Measurements from ENCODE around the gene AKT3.

AKT3 gene

GRCh38 chr1:243554686-243555085 is 295.4 kb downstream of the AKT3 start:
- Mint-ChIP-seq H3K4me3 (no peak overlapping the region), H3K27me3 (ENCODE audit: low read depth) (no peaks in the 10 kb centered on the region), H3K36me3 (ENCODE audit: low read depth) (peaks cover 4% of the 10 kb centered on the region), H3K9me3 (no peaks in the 10 kb centered on the region), H3K4me1 (no peaks in the 10 kb centered on the region), H3K27ac (no peak overlapping the region)
- no peak for TF ChIP-seq CTCF (IDR thresholded peaks at IDR 0.05; ENCODE audit: unreplicated experiment in 3 of 3)

GRCh38 chr1:243553090-243553489 is 297.0 kb downstream of the AKT3 start:
- Mint-ChIP-seq H3K27ac (no peak overlapping the region), H3K4me1 (no peaks in the 10 kb centered on the region), H3K36me3 (ENCODE audit: low read depth) (peaks cover 4% of the 10 kb centered on the region), H3K4me3 (no peak overlapping the region), H3K27me3 (ENCODE audit: low read depth) (no peaks in the 10 kb centered on the region), H3K9me3 (no peaks in the 10 kb centered on the region)
- TF ChIP-seq CTCF (IDR thresholded peaks at IDR 0.05; ENCODE audit: unreplicated experiment in 3 of 3): no peak

- Mint-ChIP-seq H3K27me3 (ENCODE audit: low read depth) (no peaks in the 10 kb centered on the region), H3K4me3 (no peak overlapping the region), H3K36me3 (ENCODE audit: low read depth) (peaks cover 12% of the 10 kb centered on the region), H3K9me3 (no peaks in the 10 kb centered on the region), H3K27ac (no peak overlapping the region), H3K4me1 (no peaks in the 10 kb centered on the region)
- no peak for TF ChIP-seq CTCF (IDR thresholded peaks at IDR 0.05; ENCODE audit: unreplicated experiment in 3 of 3)
These were observed 299.8 kb downstream of the AKT3 start for GRCh38 chr1:243550276-243550675.

- H3K4me3 Mint-ChIP-seq: no peak overlapping the region
- no peak overlapping the region for H3K27ac Mint-ChIP-seq
- H3K27me3 Mint-ChIP-seq (ENCODE audit: low read depth): no peaks in the 10 kb centered on the region
- TF ChIP-seq CTCF (IDR thresholded peaks at IDR 0.05; ENCODE audit: unreplicated experiment in 3 of 3): no peak
- no peaks in the 10 kb centered on the region for H3K4me1 Mint-ChIP-seq
- H3K9me3 Mint-ChIP-seq: no peaks in the 10 kb centered on the region
- H3K36me3 Mint-ChIP-seq (ENCODE audit: low read depth): peaks cover 12% of the 10 kb centered on the region
These were observed 300.3 kb downstream of the AKT3 start for GRCh38 chr1:243549791-243550190.

GRCh38 chr1:243549108-243549507 is 300.9 kb downstream of the AKT3 start:
- Mint-ChIP-seq H3K4me3 (no peak overlapping the region), H3K9me3 (no peaks in the 10 kb centered on the region), H3K27ac (no peak overlapping the region), H3K36me3 (ENCODE audit: low read depth) (peaks cover 13% of the 10 kb centered on the region), H3K27me3 (ENCODE audit: low read depth) (no peaks in the 10 kb centered on the region), H3K4me1 (no peaks in the 10 kb centered on the region)
- TF ChIP-seq CTCF (IDR thresholded peaks at IDR 0.05; ENCODE audit: unreplicated experiment in 3 of 3): no peak

GRCh38 chr1:243548516-243548915 is 301.5 kb downstream of the AKT3 start:
- Mint-ChIP-seq H3K4me3 (no peak overlapping the region), H3K36me3 (ENCODE audit: low read depth) (peaks cover 19% of the 10 kb centered on the region), H3K27me3 (ENCODE audit: low read depth) (no peaks in the 10 kb centered on the region), H3K4me1 (no peaks in the 10 kb centered on the region), H3K27ac (no peak overlapping the region), H3K9me3 (no peaks in the 10 kb centered on the region)
- TF ChIP-seq CTCF (IDR thresholded peaks at IDR 0.05; ENCODE audit: unreplicated experiment in 3 of 3): no peak

Data from nephron (organoid).